ENCODE measurements around the gene CCNB2. TPM values are rescaled to one million over a fixed set of nuclear protein-coding genes. Genes with fewer than 3 reads are reported as not detected.
A peak's percentile ranks its signal among the peaks of the same experiment; 100 is the strongest.
"Not testable (repeated sequence)": the region's sequence is repeated elsewhere in the genome, so short reads cannot be mapped to it uniquely, and the experiment has no call there.

The CCNB2 gene
- total and polyA plus RNA-seq, 7 experiments from 2014 or later = 0.27 to 52.2 (median 0.41) TPM; not detected in 2

- no peaks in the 10 kb centered on the region for H3K27me3 ChIP-seq (ENCODE audit: control insufficient read depth in 2 of 2, insufficient read depth in 2 of 2, low read length in 2 of 2)
- H3K9me3 ChIP-seq (ENCODE audit: control insufficient read depth in 2 of 3, low read length in 3 of 3) = no peaks in the 10 kb centered on the region
- intact Hi-C loops (cut with micrococcal nuclease) = no loop called here
- Mint-ChIP-seq H3K36me3 (peaks cover 0 to 13% (median 0%) of the 10 kb centered on the region in 5 donors), H3K27ac (peak overlapping the region in 1 of 9 donors; percentile 26), H3K27me3 (no peaks in the 10 kb centered on the region), H3K4me1 (no peaks in the 10 kb centered on the region), H3K9me3 (no peaks in the 10 kb centered on the region), H3K4me3 (no peak overlapping the region)
- no peaks in the 10 kb centered on the region for H3K36me3 ChIP-seq (ENCODE audit: control insufficient read depth in 2 of 3, insufficient read depth in 3 of 3, low read length in 3 of 3)
- H3K4me1 ChIP-seq (ENCODE audit: control insufficient read depth in 2 of 2, insufficient read depth in 2 of 2, low read length in 2 of 2) = no peaks in the 10 kb centered on the region
- DNase-seq (no peak), ATAC-seq (no peak)
- ChIA-PET CTCF (interaction anchor here (0.6 kb wide), 2 partner anchors 145 to 1178 kb away, joined by 3 read pairs; no protein-coding TSS in a partner anchor), POLR2A (no interaction called here)
- H3K27ac ChIP-seq (ENCODE audit: low read depth, low read length) = no peak overlapping the region
- no peak overlapping the region for H3K4me3 ChIP-seq (ENCODE audit: low read length)
These were observed 53.7 kb downstream of the CCNB2 start for GRCh38 chr15:59158701-59159034.

DNA sequence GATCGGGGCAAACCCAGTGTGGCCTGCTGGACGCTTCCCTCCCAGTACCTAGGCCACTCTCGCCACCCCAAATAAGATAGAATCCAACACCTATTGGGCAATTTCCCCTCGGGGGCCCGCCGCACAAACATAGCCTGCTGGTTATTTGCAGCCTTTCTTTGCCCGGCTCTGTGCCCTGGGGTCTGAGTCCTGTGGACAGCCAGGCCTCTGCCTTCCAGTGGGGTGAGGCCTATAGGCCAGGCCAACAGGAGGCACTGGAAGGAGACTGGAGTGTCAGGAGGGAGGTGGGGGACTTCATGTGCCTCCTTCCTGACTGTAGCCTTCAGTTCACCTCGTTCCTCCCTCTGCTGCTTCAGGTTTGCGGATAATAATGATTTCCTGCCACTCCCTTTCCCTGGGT lies 54.3 kb downstream of the CCNB2 start:
- CTCF ChIA-PET = no interaction called here
- intact Hi-C loops (cut with micrococcal nuclease) = no loop called here

DNA sequence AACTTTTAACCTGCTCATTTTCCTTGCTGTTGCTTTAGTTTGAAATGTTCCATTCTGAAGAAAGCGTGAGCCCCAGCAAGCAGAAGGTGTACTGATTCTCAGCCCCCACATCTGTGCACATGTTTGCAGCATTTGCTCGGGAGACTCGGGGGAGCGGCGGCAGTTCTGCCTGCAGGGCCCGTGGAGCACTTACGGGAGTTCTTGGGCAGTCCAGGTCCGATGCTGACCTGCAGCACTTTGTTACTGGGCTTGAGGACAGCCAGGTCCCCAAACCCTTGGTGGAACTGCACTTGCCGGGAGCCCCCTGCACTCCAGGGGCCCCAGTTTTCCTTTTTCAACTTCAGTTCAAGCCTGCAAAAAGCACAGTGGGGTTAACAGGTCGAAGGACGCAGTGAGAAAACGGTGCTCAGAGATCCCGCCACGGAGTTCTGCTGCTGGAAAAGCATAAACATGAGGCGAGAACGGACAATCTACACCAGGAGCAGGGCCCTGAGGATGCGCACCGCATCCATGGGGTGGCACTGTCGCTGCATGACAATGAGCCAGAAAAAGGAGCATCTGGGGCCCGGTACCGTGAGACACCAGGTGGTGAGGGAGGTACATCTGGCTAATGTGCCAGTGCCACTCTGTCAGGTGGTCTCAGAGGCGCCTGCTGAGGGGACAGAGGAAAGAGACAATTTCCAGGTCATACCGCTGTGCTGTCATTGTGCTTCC lies 56.1 kb downstream of the CCNB2 start:
- Histone ChIP-seq H3K36me3 (ENCODE audit: control insufficient read depth in 2 of 3, insufficient read depth in 3 of 3, low read length in 3 of 3) (no peaks in the 10 kb centered on the region), H3K4me1 (ENCODE audit: control insufficient read depth in 2 of 2, insufficient read depth in 2 of 2, low read length in 2 of 2) (no peaks in the 10 kb centered on the region), H3K27ac (ENCODE audit: low read depth, low read length) (no peak overlapping the region), H3K9me3 (ENCODE audit: control insufficient read depth in 2 of 3, low read length in 3 of 3) (no peaks in the 10 kb centered on the region), H3K4me3 (ENCODE audit: low read length) (no peak overlapping the region), H3K27me3 (ENCODE audit: control insufficient read depth in 2 of 2, insufficient read depth in 2 of 2, low read length in 2 of 2) (no peaks in the 10 kb centered on the region)
- POLR2A ChIA-PET = no interaction called here
- Mint-ChIP-seq H3K4me3 (no peak overlapping the region), H3K27ac (no peak overlapping the region), H3K27me3 (no peaks in the 10 kb centered on the region), H3K4me1 (peaks cover 0 to 8% (median 0%) of the 10 kb centered on the region in 7 donors), H3K9me3 (no peaks in the 10 kb centered on the region), H3K36me3 (peaks cover 0 to 27% (median 0%) of the 10 kb centered on the region in 5 donors)
- CTCF ChIA-PET = no interaction called here
- intact Hi-C loops (cut with micrococcal nuclease) = loop anchor here in 1 of 2 donors (1.0 to 5.0 kb wide), 2 partner anchors 332 to 366 kb away; no protein-coding TSS in a partner anchor
- DNase-seq (peak in 3 of 9 donors; percentile 6 to 21 (median 10)), ATAC-seq (no peak)

More for the DNA sequence above, 54.3 kb downstream of the CCNB2 start:
- Mint-ChIP-seq H3K36me3 (peaks cover 0 to 16% (median 0%) of the 10 kb centered on the region in 5 donors), H3K9me3 (no peaks in the 10 kb centered on the region), H3K27ac (no peak overlapping the region), H3K4me3 (no peak overlapping the region), H3K27me3 (no peaks in the 10 kb centered on the region), H3K4me1 (no peaks in the 10 kb centered on the region)
- H3K9me3 ChIP-seq (ENCODE audit: control insufficient read depth in 2 of 3, low read length in 3 of 3) = no peaks in the 10 kb centered on the region
- no peak for DNase-seq
- no peak overlapping the region for H3K27ac ChIP-seq (ENCODE audit: low read depth, low read length)
- no peak overlapping the region for H3K4me3 ChIP-seq (ENCODE audit: low read length)
- no peaks in the 10 kb centered on the region for H3K36me3 ChIP-seq (ENCODE audit: control insufficient read depth in 2 of 3, insufficient read depth in 3 of 3, low read length in 3 of 3)
- POLR2A ChIA-PET = no interaction called here
- ATAC-seq = no peak
- H3K4me1 ChIP-seq (ENCODE audit: control insufficient read depth in 2 of 2, insufficient read depth in 2 of 2, low read length in 2 of 2) = no peaks in the 10 kb centered on the region
- no peaks in the 10 kb centered on the region for H3K27me3 ChIP-seq (ENCODE audit: control insufficient read depth in 2 of 2, insufficient read depth in 2 of 2, low read length in 2 of 2)

- intact Hi-C loops (cut with micrococcal nuclease) = loop anchor here in 1 of 2 donors (5.0 kb wide), 1 partner anchor 365 kb away; no protein-coding TSS in a partner anchor
- CTCF ChIA-PET = not testable (repeated sequence)
These were observed 57.1 kb downstream of the CCNB2 start for GRCh38 chr15:59162080-59162479.

GRCh38 chr15:59165726-59166125 lies 60.8 kb downstream of the CCNB2 start:
- Histone ChIP-seq H3K4me1 (ENCODE audit: control insufficient read depth in 2 of 2, insufficient read depth in 2 of 2, low read length in 2 of 2) (no peaks in the 10 kb centered on the region), H3K27ac (ENCODE audit: low read depth, low read length) (no peak overlapping the region), H3K4me3 (ENCODE audit: low read length) (no peak overlapping the region), H3K36me3 (ENCODE audit: control insufficient read depth in 2 of 3, insufficient read depth in 3 of 3, low read length in 3 of 3) (no peaks in the 10 kb centered on the region), H3K9me3 (ENCODE audit: control insufficient read depth in 2 of 3, low read length in 3 of 3) (no peaks in the 10 kb centered on the region), H3K27me3 (ENCODE audit: control insufficient read depth in 2 of 2, insufficient read depth in 2 of 2, low read length in 2 of 2) (no peaks in the 10 kb centered on the region)
- Mint-ChIP-seq H3K4me1 (peaks cover 0 to 28% (median 0%) of the 10 kb centered on the region in 7 donors), H3K36me3 (peaks cover 0 to 34% (median 0%) of the 10 kb centered on the region in 5 donors), H3K27me3 (no peaks in the 10 kb centered on the region), H3K4me3 (no peak overlapping the region), H3K27ac (peak overlapping the region in 1 of 9 donors; percentile 79), H3K9me3 (no peaks in the 10 kb centered on the region)
- intact Hi-C loops (cut with micrococcal nuclease) = no loop called here
- POLR2A ChIA-PET = no interaction called here
- CTCF ChIA-PET = interaction anchor here (0.5 kb wide), 1 partner anchor 134 kb away, joined by 5 read pairs; no protein-coding TSS in a partner anchor
- DNase-seq (no peak), ATAC-seq (no peak)

More at GRCh38 chr15:59162080-59162479, 57.1 kb downstream of the CCNB2 start:
- H3K27me3 Mint-ChIP-seq; H3K4me3 Mint-ChIP-seq; H3K4me3 ChIP-seq (ENCODE audit: low read length); H3K27me3 ChIP-seq (ENCODE audit: control insufficient read depth in 2 of 2, insufficient read depth in 2 of 2, low read length in 2 of 2); ATAC-seq; H3K36me3 ChIP-seq (ENCODE audit: control insufficient read depth in 2 of 3, insufficient read depth in 3 of 3, low read length in 3 of 3); DNase-seq; H3K27ac Mint-ChIP-seq; H3K9me3 ChIP-seq (ENCODE audit: control insufficient read depth in 2 of 3, low read length in 3 of 3); H3K9me3 Mint-ChIP-seq; H3K4me1 ChIP-seq (ENCODE audit: control insufficient read depth in 2 of 2, insufficient read depth in 2 of 2, low read length in 2 of 2); POLR2A ChIA-PET; H3K27ac ChIP-seq (ENCODE audit: low read depth, low read length): not testable (repeated sequence)
- Mint-ChIP-seq H3K36me3 (peaks cover 0 to 31% (median 0%) of the 10 kb centered on the region in 5 donors), H3K4me1 (peaks cover 0 to 11% (median 0%) of the 10 kb centered on the region in 7 donors)

- H3K4me3 Mint-ChIP-seq = no peak overlapping the region
- no peak overlapping the region for H3K4me3 ChIP-seq (ENCODE audit: low read length)
- H3K36me3 ChIP-seq (ENCODE audit: control insufficient read depth in 2 of 3, insufficient read depth in 3 of 3, low read length in 3 of 3) = no peaks in the 10 kb centered on the region
- intact Hi-C loops (cut with micrococcal nuclease) = no loop called here
- peaks cover 0 to 34% (median 0%) of the 10 kb centered on the region in 5 donors for H3K36me3 Mint-ChIP-seq
- no peaks in the 10 kb centered on the region for H3K27me3 ChIP-seq (ENCODE audit: control insufficient read depth in 2 of 2, insufficient read depth in 2 of 2, low read length in 2 of 2)
- no peaks in the 10 kb centered on the region for H3K9me3 ChIP-seq (ENCODE audit: control insufficient read depth in 2 of 3, low read length in 3 of 3)
- H3K9me3 Mint-ChIP-seq = no peaks in the 10 kb centered on the region
- no peaks in the 10 kb centered on the region for H3K4me1 ChIP-seq (ENCODE audit: control insufficient read depth in 2 of 2, insufficient read depth in 2 of 2, low read length in 2 of 2)
- ATAC-seq (no peak), DNase-seq (no peak)
- ChIA-PET POLR2A (no interaction called here), CTCF (no interaction called here)
- no peak overlapping the region for H3K27ac ChIP-seq (ENCODE audit: low read depth, low read length)
- H3K27ac Mint-ChIP-seq = peak overlapping the region in 1 of 9 donors; percentile 79
- peaks cover 0 to 29% (median 0%) of the 10 kb centered on the region in 7 donors for H3K4me1 Mint-ChIP-seq
- H3K27me3 Mint-ChIP-seq = no peaks in the 10 kb centered on the region
These were observed 61.2 kb downstream of the CCNB2 start for GRCh38 chr15:59166166-59166565.

Data from naive thymus-derived CD4-positive, alpha-beta T cell (primary cell).